NCI-H187 treated with DMSO at 0.1 percent for 48 hours (cell line): ENCODE data around the gene SLC1A1.

ENCODE experiments used
- DNase-seq: peaks from one replicate; lab custom pipeline; 2025; lab: John Stamatoyannopoulos, UW

SLC1A1 gene

DNA sequence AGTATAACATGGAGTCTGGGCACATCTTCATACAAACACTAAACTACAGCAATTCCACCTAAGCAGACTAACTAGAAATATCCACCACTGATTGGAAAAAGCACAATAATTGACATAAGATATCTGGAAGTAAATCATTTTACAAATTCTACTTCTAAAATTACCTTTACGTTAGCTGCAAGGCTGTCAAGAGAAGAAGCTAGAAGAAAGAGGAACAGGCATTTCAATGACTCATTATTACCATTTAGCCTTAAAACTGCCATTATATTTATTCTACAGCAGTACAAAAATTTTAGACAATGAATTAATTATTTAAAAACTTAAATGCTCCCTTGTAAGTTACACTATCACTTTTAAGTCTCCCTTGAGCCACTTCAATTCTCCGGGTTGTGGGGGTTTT is 128.4 kb downstream of the SLC1A1 start:
- no peak for DNase-seq

DNA sequence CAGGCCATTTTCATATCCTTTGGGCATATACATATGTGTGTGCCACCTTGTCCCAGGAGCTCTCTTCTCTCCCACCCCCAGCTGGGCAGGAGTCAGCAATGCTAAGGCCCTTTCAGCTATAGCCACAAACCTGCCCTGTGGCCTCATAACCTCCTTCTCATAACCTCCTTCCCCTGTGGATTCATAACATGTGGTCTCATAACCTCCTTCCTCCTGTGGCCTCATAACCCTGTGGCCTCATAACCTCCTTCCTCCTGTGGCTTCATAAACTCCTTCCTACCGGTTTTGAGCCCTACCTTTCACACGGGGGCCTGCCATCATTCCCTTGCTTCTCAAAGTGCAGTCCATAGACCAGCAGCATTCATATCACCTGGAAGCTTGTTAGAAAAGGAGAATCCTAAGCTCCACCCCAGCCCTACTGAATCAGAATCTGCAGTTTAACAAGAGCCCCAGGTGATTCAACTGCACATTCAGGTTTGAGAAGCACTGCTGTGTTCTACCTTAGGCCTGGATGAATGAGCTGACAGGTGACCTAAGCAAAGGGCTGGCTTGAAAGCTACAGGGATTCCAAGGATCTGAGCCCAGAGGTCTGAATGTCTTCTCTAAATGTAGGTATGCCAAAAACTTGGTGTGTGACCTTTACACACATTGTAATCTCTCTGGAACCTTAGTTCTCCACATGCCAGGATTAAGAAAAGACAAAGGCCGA is 129.9 kb downstream of the SLC1A1 start:
- no peak for DNase-seq

DNA sequence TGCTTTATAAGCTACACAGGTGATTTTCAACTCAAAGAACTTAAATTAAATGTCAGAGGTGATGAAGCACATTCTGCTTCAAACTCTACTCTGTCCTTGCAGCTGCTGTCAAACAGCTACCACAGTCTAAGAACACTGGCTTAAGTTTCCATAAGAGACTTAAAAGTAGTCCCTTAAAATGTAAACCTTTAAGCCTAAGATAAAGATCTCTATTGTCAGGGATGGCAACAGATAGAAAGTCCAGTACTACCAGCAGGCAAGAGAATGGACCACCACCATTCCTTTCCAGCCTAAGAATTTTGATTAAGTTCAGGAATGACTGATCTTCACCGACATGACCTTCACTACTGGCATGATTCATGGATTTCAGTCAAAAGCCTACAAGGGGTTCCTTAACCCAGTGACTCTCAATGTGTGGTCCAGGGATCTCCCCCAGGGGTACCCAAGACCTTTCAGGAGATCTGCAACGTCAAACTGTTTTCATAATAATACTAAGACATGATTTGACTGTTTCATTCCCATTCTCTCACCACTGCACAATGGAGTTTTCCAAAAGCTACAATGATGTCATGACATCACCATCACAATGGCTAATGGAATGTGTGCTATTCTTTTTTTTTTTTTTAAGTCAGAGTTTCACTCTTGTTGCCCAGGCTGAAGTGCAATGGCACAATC is 130.8 kb downstream of the SLC1A1 start:
- no peak for DNase-seq

DNA sequence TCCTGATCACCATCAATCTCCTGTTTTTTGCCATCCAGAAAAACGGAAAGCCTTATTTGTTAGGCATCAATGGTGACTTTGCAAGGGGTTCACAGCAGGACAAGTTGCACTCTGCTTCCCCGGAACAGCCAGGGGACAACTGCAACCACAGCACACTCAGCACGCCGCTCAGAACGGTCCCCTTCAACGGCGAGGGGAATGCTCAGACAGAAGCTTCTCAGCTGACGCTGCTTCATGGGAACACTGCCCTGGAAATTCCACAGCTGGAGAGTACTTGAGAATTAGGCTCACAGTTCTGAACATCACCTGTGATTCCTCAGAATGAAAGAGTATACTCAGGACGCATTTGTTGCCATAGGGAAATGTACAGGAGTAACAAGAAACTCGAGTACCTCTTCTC is 131.7 kb downstream of the SLC1A1 start:
- no peak for DNase-seq

DNA sequence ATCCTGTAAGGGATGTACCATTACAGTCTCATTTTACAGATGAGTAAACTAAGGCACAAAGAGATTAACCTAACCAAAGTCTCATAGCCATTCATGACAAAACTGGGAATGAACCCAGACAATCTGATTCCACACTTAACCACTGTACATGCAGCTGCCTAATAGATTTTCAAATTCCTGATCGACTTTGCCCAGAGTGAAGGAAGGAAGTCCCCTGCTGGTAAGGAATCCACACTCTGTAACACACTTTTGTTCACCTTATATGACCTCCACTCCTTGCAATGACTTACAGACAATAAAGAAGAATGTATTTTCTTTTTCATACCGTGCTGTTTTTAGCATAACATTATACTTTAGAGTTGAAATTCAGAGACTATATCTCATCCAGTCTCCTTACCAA is 140.6 kb downstream of the SLC1A1 start:
- DNase-seq = no peak
